DND-41 (cell line): ENCODE measurements around the gene HELZ.

ENCODE experiments used
- CTCF ChIP-seq: IDR thresholded peaks from 2 replicates; pipeline ENCODE4 v1.5.1; 2012; ENCODE audit warnings: borderline replicate concordance, low read length, moderate library complexity, mild to moderate bottlenecking; ENCODE audit not compliant: poor library complexity, severe bottlenecking; ENCODE audit errors: extremely low read depth
- EZH2 ChIP-seq: IDR thresholded peaks from 3 replicates; pipeline ENCODE4 v1.6.1; 2012; ENCODE audit warnings: borderline replicate concordance, low read depth, mild to moderate bottlenecking, moderate library complexity, low read length, inconsistent platforms; ENCODE audit not compliant: severe bottlenecking

GRCh38 chr17:67058036-67058435 is 187.0 kb downstream of the HELZ start:
- TF ChIP-seq CTCF (no peak), EZH2 (no peak)
